ENCODE measurements around the gene ZAP70.
A peak's percentile ranks its signal among the peaks of the same experiment; 100 is the strongest.

The ZAP70 gene

DNA sequence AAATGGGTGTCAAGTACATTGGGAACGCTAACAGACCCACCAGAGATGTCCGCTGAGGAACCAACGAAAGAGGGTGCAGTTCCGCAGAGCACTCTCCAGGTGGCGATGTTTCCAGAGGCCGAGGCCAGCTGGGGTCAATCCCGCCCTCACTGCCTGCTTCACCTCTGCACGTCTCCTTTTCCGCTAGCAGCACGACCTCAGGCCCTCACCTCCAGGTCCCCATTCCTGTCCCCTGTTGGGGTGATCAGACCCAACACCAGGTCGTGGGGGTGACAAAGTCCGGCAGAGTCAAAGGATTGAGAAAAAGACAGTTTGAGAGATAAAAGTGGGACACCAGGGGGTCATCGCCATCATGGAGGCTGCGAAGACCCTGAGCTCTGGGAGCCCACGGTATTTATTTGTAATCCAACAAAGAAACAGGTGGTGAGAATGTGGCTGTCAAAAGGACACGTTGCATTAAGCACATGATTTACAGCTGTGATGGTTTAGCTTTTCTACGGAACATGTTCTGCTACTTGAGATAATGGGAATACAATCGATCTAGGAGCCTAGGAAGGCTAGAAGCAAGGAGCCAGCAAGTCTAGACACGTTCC lies 27.3 kb downstream of the ZAP70 start:
- H3K4me3 ChIP-seq (ENCODE audit: low read depth, low read length) = no peak overlapping the region
- TF ChIP-seq, protein P1, sequence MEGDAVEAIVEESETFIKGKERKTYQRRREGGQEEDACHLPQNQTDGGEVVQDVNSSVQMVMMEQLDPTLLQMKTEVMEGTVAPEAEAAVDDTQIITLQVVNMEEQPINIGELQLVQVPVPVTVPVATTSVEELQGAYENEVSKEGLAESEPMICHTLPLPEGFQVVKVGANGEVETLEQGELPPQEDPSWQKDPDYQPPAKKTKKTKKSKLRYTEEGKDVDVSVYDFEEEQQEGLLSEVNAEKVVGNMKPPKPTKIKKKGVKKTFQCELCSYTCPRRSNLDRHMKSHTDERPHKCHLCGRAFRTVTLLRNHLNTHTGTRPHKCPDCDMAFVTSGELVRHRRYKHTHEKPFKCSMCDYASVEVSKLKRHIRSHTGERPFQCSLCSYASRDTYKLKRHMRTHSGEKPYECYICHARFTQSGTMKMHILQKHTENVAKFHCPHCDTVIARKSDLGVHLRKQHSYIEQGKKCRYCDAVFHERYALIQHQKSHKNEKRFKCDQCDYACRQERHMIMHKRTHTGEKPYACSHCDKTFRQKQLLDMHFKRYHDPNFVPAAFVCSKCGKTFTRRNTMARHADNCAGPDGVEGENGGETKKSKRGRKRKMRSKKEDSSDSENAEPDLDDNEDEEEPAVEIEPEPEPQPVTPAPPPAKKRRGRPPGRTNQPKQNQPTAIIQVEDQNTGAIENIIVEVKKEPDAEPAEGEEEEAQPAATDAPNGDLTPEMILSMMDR (IDR thresholded peaks at IDR 0.05; ENCODE audit: borderline replicate concordance, insufficient read depth, low read depth, low read length) = peak; percentile 93

DNA sequence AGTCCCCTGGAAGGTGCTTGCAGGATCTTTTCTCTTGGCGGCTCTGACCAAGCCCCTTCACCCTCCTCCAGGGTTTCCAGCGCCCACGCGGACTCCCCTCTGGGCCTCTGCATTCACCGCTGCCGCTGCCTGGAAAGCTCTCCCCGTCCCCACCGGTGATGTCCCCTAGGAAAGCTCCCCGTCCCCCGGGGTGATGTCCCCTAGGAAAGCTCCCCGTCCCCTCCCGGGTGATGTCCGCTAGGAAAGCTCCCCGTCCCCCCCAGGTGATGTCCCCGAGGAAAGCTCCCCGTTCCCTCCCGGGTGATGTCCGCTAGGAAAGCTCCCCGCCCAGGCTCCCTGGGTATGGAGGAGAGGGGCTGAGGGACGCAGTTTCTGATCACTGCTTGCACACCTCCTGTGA lies 27.9 kb downstream of the ZAP70 start:
- no peak overlapping the region for H3K4me3 ChIP-seq (ENCODE audit: low read depth, low read length)
- TF ChIP-seq, protein P1 (IDR thresholded peaks at IDR 0.05; ENCODE audit: borderline replicate concordance, insufficient read depth, low read depth, low read length) = no peak

DNA sequence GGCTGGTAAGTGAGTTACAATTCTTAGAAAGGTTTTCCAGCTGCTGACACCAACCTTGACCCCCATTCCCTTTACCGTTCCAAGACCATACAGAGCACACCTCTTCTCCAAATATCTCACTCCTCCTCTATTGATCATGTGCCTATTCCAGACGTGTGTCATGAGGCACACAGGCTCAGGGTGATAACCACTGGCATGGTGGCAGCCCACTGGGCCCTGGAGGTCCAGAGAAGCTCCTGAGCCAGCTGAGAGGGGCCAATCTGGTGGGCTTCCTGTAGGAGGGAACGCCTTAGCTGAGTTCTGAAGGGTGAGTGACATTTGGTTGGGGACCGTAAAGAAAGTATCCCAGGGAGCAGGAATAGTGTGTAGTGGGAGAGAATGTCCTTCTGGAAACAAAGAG lies 28.3 kb downstream of the ZAP70 start:
- TF ChIP-seq, protein P1 (IDR thresholded peaks at IDR 0.05; ENCODE audit: borderline replicate concordance, insufficient read depth, low read depth, low read length) = no peak
- no peak overlapping the region for H3K4me3 ChIP-seq (ENCODE audit: low read depth, low read length)

DNA sequence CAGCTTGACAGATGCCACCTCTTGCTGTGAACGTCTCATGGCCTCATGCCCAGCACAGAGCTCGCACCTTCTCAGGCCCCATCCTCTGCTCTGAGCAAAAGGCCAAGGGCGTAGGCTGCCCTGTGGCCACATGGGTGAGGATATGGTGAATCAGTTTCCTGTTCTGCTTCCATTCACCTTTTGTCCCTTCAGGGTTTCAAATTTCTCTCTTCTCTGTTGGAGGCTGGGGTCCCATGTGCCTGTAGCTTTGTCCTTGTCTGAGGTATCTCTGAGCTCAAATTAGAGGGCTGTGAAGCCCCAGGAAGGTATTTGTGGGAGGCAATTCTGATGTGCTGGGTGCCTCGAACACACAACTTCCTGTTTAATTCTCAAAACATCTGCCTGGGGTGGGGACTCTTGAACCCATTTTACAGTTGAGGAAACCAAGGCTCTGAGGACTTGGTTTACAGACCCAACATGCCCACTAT lies 29.0 kb downstream of the ZAP70 start:
- TF ChIP-seq, protein P1 (IDR thresholded peaks at IDR 0.05; ENCODE audit: borderline replicate concordance, insufficient read depth, low read depth, low read length) = no peak
- no peak overlapping the region for H3K4me3 ChIP-seq (ENCODE audit: low read depth, low read length)

DNA sequence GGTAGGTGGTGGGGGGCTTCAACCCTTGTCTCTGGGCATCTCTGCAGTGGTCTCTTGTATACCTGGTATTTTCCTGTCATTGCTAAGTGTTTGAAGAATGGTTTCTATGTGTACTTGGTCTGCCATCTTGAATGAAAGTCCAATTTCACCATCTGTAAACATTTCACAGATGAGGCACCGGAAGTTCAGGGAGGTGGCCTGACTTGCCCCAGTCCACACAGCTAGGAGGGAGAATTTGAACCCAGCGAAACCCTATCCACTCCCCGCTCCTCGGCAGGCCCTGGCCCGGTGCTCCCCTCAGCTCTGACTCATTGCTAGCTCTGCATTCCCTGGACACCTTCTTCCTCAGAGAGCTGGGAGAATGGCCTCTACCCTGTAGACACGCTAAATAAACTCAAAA lies 30.5 kb downstream of the ZAP70 start:
- TF ChIP-seq, protein P1 (IDR thresholded peaks at IDR 0.05; ENCODE audit: borderline replicate concordance, insufficient read depth, low read depth, low read length) = no peak

DNA sequence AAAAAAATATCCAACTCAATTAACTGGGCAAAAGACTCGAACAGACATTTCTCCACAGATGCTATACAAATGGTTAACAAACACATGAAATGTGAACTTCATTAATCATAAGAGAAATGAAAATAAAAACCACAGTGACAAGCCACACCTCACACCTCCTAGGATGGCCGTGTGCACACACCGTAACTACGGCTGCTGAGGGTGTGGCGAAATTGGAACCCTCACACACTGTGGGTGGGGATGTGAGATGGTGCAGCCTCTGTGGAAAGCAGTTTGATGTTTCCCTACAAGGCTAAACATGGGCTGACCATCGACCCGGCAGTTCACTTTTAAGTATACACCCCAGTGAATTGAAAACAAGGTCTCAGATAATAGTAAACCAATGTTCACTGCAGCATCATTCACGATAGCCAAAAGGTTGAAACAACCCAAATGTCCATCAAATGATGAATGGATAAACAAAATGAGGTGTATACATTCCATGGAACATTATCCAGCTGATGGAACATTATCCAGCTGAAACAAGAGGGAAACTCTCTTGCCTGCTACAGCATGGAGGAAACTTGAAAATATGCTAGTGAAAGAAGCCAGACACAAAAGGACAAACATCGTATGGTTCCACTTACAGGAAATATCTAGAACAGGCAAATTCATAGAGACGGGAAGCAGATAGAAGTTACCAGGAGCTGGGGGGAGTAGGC lies 32.2 kb downstream of the ZAP70 start:
- TF ChIP-seq, protein P1 (IDR thresholded peaks at IDR 0.05; ENCODE audit: borderline replicate concordance, insufficient read depth, low read depth, low read length) = no peak
- no peak overlapping the region for H3K4me3 ChIP-seq (ENCODE audit: low read depth, low read length)

More for the DNA sequence above, 30.5 kb downstream of the ZAP70 start:
- H3K4me3 ChIP-seq (ENCODE audit: low read depth, low read length) = no peak overlapping the region

DNA sequence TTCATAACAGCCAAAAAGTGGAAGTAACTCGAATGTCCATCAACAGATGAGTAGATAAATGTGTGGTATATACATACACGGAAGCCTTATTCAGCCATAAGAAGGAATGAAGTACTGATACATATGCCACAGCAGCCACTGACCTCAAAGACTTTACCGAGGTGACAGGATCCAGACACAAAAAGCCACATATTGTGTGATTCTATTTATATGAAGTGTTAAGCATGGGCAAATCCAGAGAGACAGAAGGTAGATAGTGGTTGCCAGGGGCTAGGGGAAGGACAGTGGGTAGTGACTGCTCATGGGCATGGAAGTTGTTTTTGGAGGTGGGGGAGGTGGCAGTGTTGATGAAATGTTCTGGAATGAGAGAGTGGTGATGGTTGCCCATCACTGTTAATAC lies 33.9 kb downstream of the ZAP70 start:
- TF ChIP-seq, protein P1 (IDR thresholded peaks at IDR 0.05; ENCODE audit: borderline replicate concordance, insufficient read depth, low read depth, low read length) = no peak
- no peak overlapping the region for H3K4me3 ChIP-seq (ENCODE audit: low read depth, low read length)
